PC-9 (cell line): ENCODE data around the gene RAB39A.

ENCODE experiments used
- CTCF ChIP-seq: fragments of 200-600 bp; sonication (generic); conservative IDR thresholded peaks from 2 replicates; pipeline ENCODE4 v1.6.1; 2017; ENCODE audit warnings: mixed run types, antibody characterized with exemption, mild to moderate bottlenecking, moderate library complexity
- EZH2 ChIP-seq: fragments of 200-600 bp; sonication (generic); IDR thresholded peaks from 2 replicates; pipeline ENCODE4 v1.8.0; 2017; ENCODE audit warnings: antibody characterized with exemption, low read depth

GRCh38 chr11:108008656-108009496, 80.6 kb downstream of the RAB39A start, which contains the start of gene CUL5:
- TF ChIP-seq EZH2 (no peak), CTCF (peak; percentile 89)
